ENCODE results near the gene ACKR3. TPM values are rescaled to one million over a fixed set of nuclear protein-coding genes. Genes with fewer than 3 reads are reported as not detected.
A peak's percentile ranks its signal among the peaks of the same experiment; 100 is the strongest.

Gene ACKR3
- polyA plus RNA-seq, 1 experiment = 6.6 TPM

DNA sequence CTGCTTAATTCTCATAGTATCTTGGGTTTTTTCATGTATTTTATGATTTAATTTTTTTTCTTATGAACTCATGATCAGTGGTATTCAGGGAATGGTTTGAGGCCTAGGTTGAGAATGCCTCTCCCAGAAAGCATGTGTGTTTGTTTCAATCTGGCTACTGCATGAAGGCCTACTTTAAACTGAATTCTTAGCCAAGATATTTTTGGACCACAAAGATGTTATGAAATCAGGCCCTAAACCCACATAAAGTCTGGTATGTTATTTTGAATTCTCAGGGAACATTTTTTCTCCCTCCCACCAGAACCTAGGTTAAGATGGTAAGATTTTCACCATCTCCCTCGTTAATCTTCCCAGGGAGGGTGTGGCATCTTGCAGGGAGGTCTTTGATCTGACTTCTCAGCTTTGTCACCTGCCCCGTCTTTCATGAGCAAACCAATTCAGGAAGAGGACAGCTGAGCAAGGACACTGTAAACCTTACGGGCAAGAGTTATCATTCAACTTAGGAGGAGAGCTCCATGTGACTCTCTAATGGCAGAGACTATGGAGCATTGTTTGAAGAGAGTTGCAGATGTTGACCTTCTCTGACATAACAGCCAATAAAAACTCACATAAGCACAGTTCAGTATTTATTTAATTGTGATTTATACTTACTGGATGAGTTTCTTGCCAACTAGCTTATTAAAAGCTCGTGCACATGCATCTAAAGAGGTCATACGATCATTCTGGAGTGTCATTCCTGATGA lies 21.3 kb upstream of the ACKR3 start:
- H3K36me3 ChIP-seq (ENCODE audit: control insufficient read depth, insufficient read depth, low read length) = no peaks in the 10 kb centered on the region
- DNase-seq (ENCODE audit: low read depth) = peak; percentile 84
- no peak overlapping the region for H3K4me3 ChIP-seq (ENCODE audit: low read depth, low read length)
- H3K27me3 ChIP-seq (ENCODE audit: control insufficient read depth, insufficient read depth, low read length) = peaks cover 4% of the 10 kb centered on the region; the same call in 1 of the 2 replicates
- ChIA-PET POLR2A (no interaction called here), CTCF (interaction anchor here (0.7 to 1.3 kb wide), 3 partner anchors 9 to 21 kb away, joined by 3 to 4 read pairs (median 3); partner anchors contain the start of gene ACKR3)
- TF ChIP-seq CTCF (IDR thresholded peaks at IDR 0.05; ENCODE audit: insufficient read depth, low read depth, low read length) = no peak

- DNase-seq (ENCODE audit: low read depth) = no peak
These were observed 20.5 kb upstream of the ACKR3 start for GRCh38 chr2:236549165-236549564.

DNA sequence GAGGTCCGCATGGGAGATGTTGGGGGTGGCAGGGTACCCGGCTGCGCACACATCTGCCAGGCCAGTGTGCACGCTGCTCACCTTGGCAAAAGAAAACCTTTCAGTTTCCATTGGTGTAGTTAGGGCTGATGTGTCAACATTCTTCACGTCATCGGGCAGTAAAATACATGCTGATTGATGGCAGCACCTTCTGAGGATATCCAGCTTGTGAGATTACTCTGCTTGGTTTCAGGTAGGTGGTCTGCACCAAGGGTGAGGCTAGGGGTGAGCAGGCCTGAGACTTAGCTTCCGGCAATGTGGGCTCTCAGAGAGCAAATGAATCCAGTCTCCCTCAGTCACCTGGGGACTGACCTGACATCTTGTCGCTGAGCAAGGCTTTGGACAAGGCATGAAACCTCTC lies 19.3 kb upstream of the ACKR3 start:
- H3K27me3 ChIP-seq (ENCODE audit: control insufficient read depth, insufficient read depth, low read length) = peaks cover 4% of the 10 kb centered on the region; the same call in 1 of the 2 replicates
- no peak for DNase-seq (ENCODE audit: low read depth)
- ChIA-PET CTCF (interaction anchor here (1.0 kb wide), 1 partner anchor 477 kb away, joined by 3 read pairs; no protein-coding TSS in a partner anchor), POLR2A (no interaction called here)
- H3K4me3 ChIP-seq (ENCODE audit: low read depth, low read length) = no peak overlapping the region
- no peak for TF ChIP-seq CTCF (IDR thresholded peaks at IDR 0.05; ENCODE audit: insufficient read depth, low read depth, low read length)
- no peaks in the 10 kb centered on the region for H3K36me3 ChIP-seq (ENCODE audit: control insufficient read depth, insufficient read depth, low read length)

More at GRCh38 chr2:236549165-236549564, 20.5 kb upstream of the ACKR3 start:
- peaks cover 4% of the 10 kb centered on the region; the same call in 1 of the 2 replicates for H3K27me3 ChIP-seq (ENCODE audit: control insufficient read depth, insufficient read depth, low read length)
- POLR2A ChIA-PET = no interaction called here
- H3K4me3 ChIP-seq (ENCODE audit: low read depth, low read length) = no peak overlapping the region
- CTCF ChIA-PET = interaction anchor here (0.7 to 1.3 kb wide), 3 partner anchors 8 to 20 kb away, joined by 3 to 4 read pairs (median 3); partner anchors contain the start of gene ACKR3
- H3K36me3 ChIP-seq (ENCODE audit: control insufficient read depth, insufficient read depth, low read length) = no peaks in the 10 kb centered on the region
- no peak for TF ChIP-seq CTCF (IDR thresholded peaks at IDR 0.05; ENCODE audit: insufficient read depth, low read depth, low read length)

DNA sequence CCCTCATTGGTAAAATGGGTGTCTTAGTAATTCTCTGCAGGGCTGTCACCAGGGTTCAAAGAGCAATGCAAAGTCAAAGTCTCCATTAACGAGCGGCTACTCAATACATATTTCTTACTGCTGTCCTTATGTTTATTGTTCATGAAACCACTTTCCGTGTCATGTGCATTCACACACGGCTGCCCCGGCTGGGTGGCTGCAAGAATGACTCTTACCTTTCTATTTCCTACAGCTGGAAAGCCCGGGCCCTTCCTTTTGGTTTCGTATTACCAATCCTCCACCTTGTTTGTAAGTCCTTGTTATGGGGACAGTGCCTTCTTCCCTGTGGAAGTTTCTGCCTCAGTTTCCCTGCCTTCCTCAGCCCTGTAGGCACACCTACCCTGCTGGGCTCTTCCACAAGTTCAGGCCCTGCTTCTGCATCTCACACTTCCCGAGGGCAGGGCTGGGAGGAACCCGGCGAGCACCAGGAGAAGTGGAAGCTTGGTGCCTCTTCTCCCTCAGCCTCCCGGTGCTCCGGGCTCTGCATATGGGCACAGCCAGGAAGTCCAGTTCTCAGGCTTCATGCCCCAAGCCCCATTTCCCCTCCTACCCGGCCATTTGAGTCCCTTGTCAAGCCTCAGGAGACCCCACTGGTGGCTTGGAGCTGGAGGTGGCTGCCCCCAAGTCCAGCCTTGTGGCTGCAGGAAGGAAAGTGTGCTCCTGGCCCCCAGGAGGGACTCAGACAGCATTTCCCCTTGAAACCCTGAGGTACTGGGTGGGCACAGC lies 18.7 kb upstream of the ACKR3 start:
- CTCF ChIA-PET = interaction anchor here (1.3 kb wide), 1 partner anchor 476 kb away, joined by 3 read pairs; no protein-coding TSS in a partner anchor
- Histone ChIP-seq H3K27me3 (ENCODE audit: control insufficient read depth, insufficient read depth, low read length) (peaks cover 4% of the 10 kb centered on the region; the same call in 1 of the 2 replicates), H3K36me3 (ENCODE audit: control insufficient read depth, insufficient read depth, low read length) (no peaks in the 10 kb centered on the region), H3K4me3 (ENCODE audit: low read depth, low read length) (no peak overlapping the region)
- no peak for DNase-seq (ENCODE audit: low read depth)
- TF ChIP-seq CTCF (IDR thresholded peaks at IDR 0.05; ENCODE audit: insufficient read depth, low read depth, low read length) = no peak
- POLR2A ChIA-PET = no interaction called here
